ENCODE measurements around the gene TNFRSF13B. TPM values are rescaled to one million over a fixed set of nuclear protein-coding genes. Genes with fewer than 3 reads are reported as not detected.
"Not testable (repeated sequence)": the region's sequence is repeated elsewhere in the genome, so short reads cannot be mapped to it uniquely, and the experiment has no call there.

TNFRSF13B gene
- total and polyA plus RNA-seq, 2 donors (not counting 3 experiments of a cell fraction or from before 2014, with no cell fraction given), result not detected

DNA sequence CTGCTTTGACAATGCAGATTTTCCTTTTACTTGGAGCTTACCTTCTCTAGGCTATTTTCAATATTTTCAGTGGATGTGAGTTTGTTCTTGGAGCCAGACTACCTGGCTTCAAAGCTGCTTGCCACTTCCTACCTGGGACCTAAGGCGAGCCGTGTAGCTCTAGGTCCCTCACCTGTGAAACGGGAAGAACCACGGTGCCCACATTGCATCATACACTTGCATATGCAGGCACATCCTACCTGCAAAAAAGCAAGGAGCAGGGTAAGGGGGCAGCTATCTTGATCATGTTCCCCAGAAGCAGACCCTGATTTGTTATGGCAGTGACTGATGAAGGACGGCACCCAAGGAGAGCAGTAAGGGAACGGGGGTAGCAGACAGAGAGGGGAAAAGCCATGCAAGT, 43.3 kb upstream of the TNFRSF13B start:
- intact Hi-C loops (cut with micrococcal nuclease), result no loop called here
- Histone ChIP-seq H3K9ac (replicated peaks; ENCODE audit: extremely low read depth, insufficient read depth, low read length) (no peak overlapping the region), H3K4me1 (ENCODE audit: control insufficient read depth, extremely low read depth, insufficient read depth, low read length) (peaks cover 9% of the 10 kb centered on the region), H3K36me3 (ENCODE audit: control insufficient read depth in 2 of 2, extremely low read depth in 1 of 2, insufficient read depth in 2 of 2, low read length in 2 of 2) (no peaks in the 10 kb centered on the region), H3K4me2 (ENCODE audit: insufficient read depth, low read length) (no peak overlapping the region), H3K27me3 (ENCODE audit: control insufficient read depth in 2 of 2, insufficient read depth in 2 of 2, low read length in 2 of 2) (no peaks in the 10 kb centered on the region), H2AFZ (ENCODE audit: low read depth, low read length) (no peak overlapping the region), H3K79me2 (ENCODE audit: control insufficient read depth, insufficient read depth, low read length) (no peaks in the 10 kb centered on the region), H3K9me1 (replicated peaks; ENCODE audit: control insufficient read depth, extremely low read depth, insufficient read depth, low read length) (no peaks in the 10 kb centered on the region), H3K27ac (ENCODE audit: insufficient read depth, low read depth, low read length) (no peak overlapping the region), H3K4me3 (replicated peaks in 1 of 3; ENCODE audit: insufficient read depth in 1 of 3, low read depth in 1 of 3, low read length in 3 of 3) (no peak overlapping the region), H3K9me3 (replicated peaks; ENCODE audit: control insufficient read depth, insufficient read depth, low read length) (no peaks in the 10 kb centered on the region), H4K20me1 (replicated peaks; ENCODE audit: control insufficient read depth, extremely low read depth, insufficient read depth, low read length) (no peaks in the 10 kb centered on the region)
- POLR2A ChIA-PET, result no interaction called here
- CTCF ChIA-PET, result no interaction called here
- FAIRE-seq (no peak), DNase-seq (ENCODE audit: low read depth, low spot score) (no peak)
- no TSS peak for BruUV-seq (replicated peaks)
- dilution Hi-C loops (cut with MboI; ENCODE audit: extremely low pct_ligation_motif_present, low sequenced_read_pairs), result no loop called here
- no peak for TF ChIP-seq POLR2AphosphoS5 (IDR thresholded peaks at IDR 0.05; ENCODE audit: insufficient read depth, low read depth, low read length)
- TF ChIP-seq, protein P1, sequence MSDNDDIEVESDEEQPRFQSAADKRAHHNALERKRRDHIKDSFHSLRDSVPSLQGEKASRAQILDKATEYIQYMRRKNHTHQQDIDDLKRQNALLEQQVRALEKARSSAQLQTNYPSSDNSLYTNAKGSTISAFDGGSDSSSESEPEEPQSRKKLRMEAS (IDR thresholded peaks at IDR 0.05; ENCODE audit: insufficient read depth, insufficient read length), result no peak
- no peak for TF ChIP-seq EZH2 (IDR thresholded peaks at IDR 0.05; ENCODE audit: borderline replicate concordance, low read depth, low read length, severe bottlenecking)
- TF ChIP-seq POLR2A (IDR thresholded peaks at IDR 0.05; ENCODE audit: low read depth, low read length), result no peak
- TF ChIP-seq, protein P2, sequence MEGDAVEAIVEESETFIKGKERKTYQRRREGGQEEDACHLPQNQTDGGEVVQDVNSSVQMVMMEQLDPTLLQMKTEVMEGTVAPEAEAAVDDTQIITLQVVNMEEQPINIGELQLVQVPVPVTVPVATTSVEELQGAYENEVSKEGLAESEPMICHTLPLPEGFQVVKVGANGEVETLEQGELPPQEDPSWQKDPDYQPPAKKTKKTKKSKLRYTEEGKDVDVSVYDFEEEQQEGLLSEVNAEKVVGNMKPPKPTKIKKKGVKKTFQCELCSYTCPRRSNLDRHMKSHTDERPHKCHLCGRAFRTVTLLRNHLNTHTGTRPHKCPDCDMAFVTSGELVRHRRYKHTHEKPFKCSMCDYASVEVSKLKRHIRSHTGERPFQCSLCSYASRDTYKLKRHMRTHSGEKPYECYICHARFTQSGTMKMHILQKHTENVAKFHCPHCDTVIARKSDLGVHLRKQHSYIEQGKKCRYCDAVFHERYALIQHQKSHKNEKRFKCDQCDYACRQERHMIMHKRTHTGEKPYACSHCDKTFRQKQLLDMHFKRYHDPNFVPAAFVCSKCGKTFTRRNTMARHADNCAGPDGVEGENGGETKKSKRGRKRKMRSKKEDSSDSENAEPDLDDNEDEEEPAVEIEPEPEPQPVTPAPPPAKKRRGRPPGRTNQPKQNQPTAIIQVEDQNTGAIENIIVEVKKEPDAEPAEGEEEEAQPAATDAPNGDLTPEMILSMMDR (IDR thresholded peaks at IDR 0.05; ENCODE audit: extremely low read depth in 1 of 2, insufficient read depth in 1 of 2, low read depth in 1 of 2, low read length in 2 of 2), result no peak
- no peak for TF ChIP-seq GATA2 (IDR thresholded peaks at IDR 0.05; ENCODE audit: insufficient read depth, insufficient read length, low read depth, low read length)

DNA sequence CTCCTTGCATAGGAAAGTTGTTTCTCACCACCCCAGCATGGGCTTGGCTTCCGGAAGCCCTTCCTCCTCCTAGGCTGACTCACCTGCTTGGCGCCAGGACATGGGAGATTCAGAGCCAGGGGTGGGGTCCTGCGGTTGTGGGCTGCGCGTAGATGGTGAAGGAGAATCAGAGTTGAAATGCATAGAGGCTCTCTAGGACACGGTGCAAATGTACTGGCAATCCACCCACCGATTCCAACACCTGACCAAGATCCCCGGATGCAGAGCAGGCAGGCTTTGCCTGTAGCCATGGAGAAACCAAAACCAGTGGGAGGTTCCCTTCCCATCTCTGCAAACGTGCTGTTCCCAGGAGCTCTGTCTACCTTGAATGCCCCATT, 42.8 kb upstream of the TNFRSF13B start:
- POLR2A ChIA-PET; DNase-seq (ENCODE audit: low read depth, low spot score); H3K4me1 ChIP-seq (ENCODE audit: control insufficient read depth, extremely low read depth, insufficient read depth, low read length); BruUV-seq (replicated peaks); H3K4me2 ChIP-seq (ENCODE audit: insufficient read depth, low read length); H3K4me3 ChIP-seq (replicated peaks in 1 of 3; ENCODE audit: insufficient read depth in 1 of 3, low read depth in 1 of 3, low read length in 3 of 3); H3K9me3 ChIP-seq (replicated peaks; ENCODE audit: control insufficient read depth, insufficient read depth, low read length); H3K79me2 ChIP-seq (ENCODE audit: control insufficient read depth, insufficient read depth, low read length); H3K9ac ChIP-seq (replicated peaks; ENCODE audit: extremely low read depth, insufficient read depth, low read length); intact Hi-C loops (cut with micrococcal nuclease); H2AFZ ChIP-seq (ENCODE audit: low read depth, low read length); CTCF ChIA-PET; dilution Hi-C loops (cut with MboI; ENCODE audit: extremely low pct_ligation_motif_present, low sequenced_read_pairs); H3K27me3 ChIP-seq (ENCODE audit: control insufficient read depth in 2 of 2, insufficient read depth in 2 of 2, low read length in 2 of 2); H3K27ac ChIP-seq (ENCODE audit: insufficient read depth, low read depth, low read length); H4K20me1 ChIP-seq (replicated peaks; ENCODE audit: control insufficient read depth, extremely low read depth, insufficient read depth, low read length); H3K36me3 ChIP-seq (ENCODE audit: control insufficient read depth in 2 of 2, extremely low read depth in 1 of 2, insufficient read depth in 2 of 2, low read length in 2 of 2); H3K9me1 ChIP-seq (replicated peaks; ENCODE audit: control insufficient read depth, extremely low read depth, insufficient read depth, low read length): not testable (repeated sequence)
- FAIRE-seq, result peak; percentile 71

DNA sequence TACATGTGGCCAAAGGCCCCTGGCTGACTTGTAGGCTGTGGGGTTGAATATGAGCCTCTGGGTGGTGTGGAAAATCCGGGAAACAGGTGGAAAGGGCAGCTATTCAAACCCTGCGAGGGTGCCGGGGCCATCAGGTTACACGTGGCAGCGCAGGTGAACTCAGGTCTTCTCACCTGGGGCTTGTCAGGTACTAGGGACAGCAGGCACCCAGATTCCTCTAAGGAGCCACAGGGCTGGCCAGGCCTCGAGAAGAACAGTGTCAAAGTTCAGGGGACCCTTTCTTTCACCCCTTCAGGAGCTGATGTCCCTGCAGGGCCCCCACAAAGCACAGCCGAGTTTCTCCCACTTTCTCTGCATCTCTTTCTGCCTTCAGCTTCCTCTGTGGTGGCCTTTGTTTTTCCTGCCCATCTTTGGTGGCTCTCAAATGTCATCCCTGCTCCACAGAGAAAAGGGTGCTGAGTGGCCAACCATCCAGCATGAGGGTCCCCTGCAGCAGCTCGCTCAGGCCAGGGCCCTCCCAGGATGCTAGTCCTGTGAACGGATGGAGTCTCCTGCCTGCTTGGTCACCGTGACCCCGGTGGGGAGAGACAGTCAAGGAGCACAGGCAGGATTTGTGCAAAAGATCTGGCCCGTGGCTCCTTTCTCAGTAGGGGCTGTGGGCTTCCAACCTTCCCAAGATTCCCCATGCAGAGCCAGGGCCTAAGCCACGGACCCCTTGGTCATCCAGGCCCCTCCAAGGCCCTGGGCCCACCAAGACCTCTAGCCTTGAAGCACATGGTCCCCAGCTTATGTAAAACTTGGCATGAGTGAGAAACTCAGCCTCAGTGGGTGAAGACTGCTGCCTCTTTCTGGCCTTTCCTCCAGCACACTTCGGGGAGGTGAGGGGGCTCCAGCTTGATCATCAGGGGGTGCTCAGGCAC, 42.2 kb upstream of the TNFRSF13B start:
- FAIRE-seq; H3K9me3 ChIP-seq (replicated peaks; ENCODE audit: control insufficient read depth, insufficient read depth, low read length); H3K36me3 ChIP-seq (ENCODE audit: control insufficient read depth in 2 of 2, extremely low read depth in 1 of 2, insufficient read depth in 2 of 2, low read length in 2 of 2); H2AFZ ChIP-seq (ENCODE audit: low read depth, low read length); CTCF ChIA-PET; H3K27ac ChIP-seq (ENCODE audit: insufficient read depth, low read depth, low read length); H3K4me3 ChIP-seq (replicated peaks in 1 of 3; ENCODE audit: insufficient read depth in 1 of 3, low read depth in 1 of 3, low read length in 3 of 3); H3K9me1 ChIP-seq (replicated peaks; ENCODE audit: control insufficient read depth, extremely low read depth, insufficient read depth, low read length); H3K79me2 ChIP-seq (ENCODE audit: control insufficient read depth, insufficient read depth, low read length); POLR2A ChIA-PET; H4K20me1 ChIP-seq (replicated peaks; ENCODE audit: control insufficient read depth, extremely low read depth, insufficient read depth, low read length); dilution Hi-C loops (cut with MboI; ENCODE audit: extremely low pct_ligation_motif_present, low sequenced_read_pairs); intact Hi-C loops (cut with micrococcal nuclease); BruUV-seq (replicated peaks); H3K4me2 ChIP-seq (ENCODE audit: insufficient read depth, low read length); H3K4me1 ChIP-seq (ENCODE audit: control insufficient read depth, extremely low read depth, insufficient read depth, low read length); H3K9ac ChIP-seq (replicated peaks; ENCODE audit: extremely low read depth, insufficient read depth, low read length); DNase-seq (ENCODE audit: low read depth, low spot score); H3K27me3 ChIP-seq (ENCODE audit: control insufficient read depth in 2 of 2, insufficient read depth in 2 of 2, low read length in 2 of 2): not testable (repeated sequence)
